Measurements from ENCODE around the gene ACTG1. TPM values are rescaled to one million over a fixed set of nuclear protein-coding genes. Genes with fewer than 3 reads are reported as not detected.
A peak's percentile ranks its signal among the peaks of the same experiment; 100 is the strongest.

Gene ACTG1
- total and polyA plus RNA-seq, 2 of the 13 experiments (the other 11 are each of a cell fraction or from before 2014, with no cell fraction given) = 973 to 1,138 TPM

DNA sequence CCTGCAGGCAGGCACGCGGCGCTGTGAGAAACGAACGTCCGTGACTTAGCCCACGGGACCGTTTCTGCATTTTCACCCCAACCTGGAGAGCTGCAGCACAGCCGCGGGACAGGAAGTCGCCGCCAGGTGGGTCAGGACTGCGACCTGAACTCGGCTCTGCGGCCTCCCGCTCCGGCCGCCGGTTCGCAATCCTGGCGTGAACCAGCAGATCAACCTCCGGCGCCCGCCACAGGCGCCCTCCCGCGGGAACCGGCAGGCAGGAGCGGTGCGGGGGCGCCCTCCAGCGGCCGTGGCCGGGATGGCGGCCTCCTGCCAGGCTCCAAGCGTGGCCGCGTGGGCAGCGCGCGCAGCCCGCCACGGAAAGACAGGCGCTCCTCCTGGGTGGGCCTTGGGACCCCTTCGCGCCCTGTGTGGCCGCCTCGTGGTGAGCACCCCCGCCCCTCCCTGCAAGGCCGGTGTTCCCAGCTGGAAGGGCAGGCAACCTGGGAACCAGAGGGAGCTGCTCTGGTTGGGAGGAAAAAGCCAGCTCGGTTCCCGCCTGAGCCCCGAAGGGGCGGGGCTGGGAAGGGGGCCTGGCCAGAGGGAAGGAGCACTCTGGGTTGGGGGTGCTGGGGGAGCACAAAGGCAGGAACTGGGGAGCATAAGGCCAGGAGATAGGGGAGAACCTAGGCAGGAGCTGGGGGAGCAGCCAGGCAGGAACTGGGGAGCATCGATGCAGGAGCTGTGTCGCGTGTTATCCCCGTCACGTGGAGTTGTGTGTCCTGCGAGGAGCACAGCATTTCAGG is 28.2 kb downstream of the ACTG1 start (continued):
- TF ChIP-seq AGO1 (IDR thresholded peaks at IDR 0.05; ENCODE audit: low read depth, low read length, poor library complexity, severe bottlenecking) (no peak), SETDB1 (CRISPR knock-in tag; IDR thresholded peaks at IDR 0.05; ENCODE audit: borderline replicate concordance) (no peak), YEATS4 (CRISPR knock-in tag; IDR thresholded peaks at IDR 0.05; ENCODE audit: borderline replicate concordance) (peak; percentile 62; the same call in 1 of the 2 replicates), MTA1 (CRISPR knock-in tag; IDR thresholded peaks at IDR 0.05; ENCODE audit: borderline replicate concordance) (peak; percentile 71), KLF12 (CRISPR knock-in tag; IDR thresholded peaks at IDR 0.05; ENCODE audit: borderline replicate concordance) (peak; percentile 3; the same call in 1 of the 2 replicates), SMC3 (IDR thresholded peaks at IDR 0.05; ENCODE audit: low read length) (peak; percentile 56; the same call in 1 of the 2 replicates), ZNF747 (CRISPR knock-in tag; IDR thresholded peaks at IDR 0.05; ENCODE audit: borderline replicate concordance) (peak; percentile 26; the same call in 1 of the 2 replicates), ZNF543 (CRISPR knock-in tag; IDR thresholded peaks at IDR 0.05) (peak; percentile 73; the same call in 1 of the 2 replicates), HHEX (CRISPR knock-in tag; IDR thresholded peaks at IDR 0.05) (no peak), NR0B2 (CRISPR knock-in tag; IDR thresholded peaks at IDR 0.05) (peak; percentile 43; the same call in 1 of the 2 replicates), ZNF282 (IDR thresholded peaks at IDR 0.05; ENCODE audit: partially characterized antibody) (no peak), ZNF546 (CRISPR knock-in tag; conservative IDR thresholded peaks at IDR 0.05) (peak; percentile 68; the same call in 1 of the 2 replicates), PRDM4 (CRISPR knock-in tag; IDR thresholded peaks at IDR 0.05; ENCODE audit: borderline replicate concordance) (no peak), SP5 (CRISPR knock-in tag; IDR thresholded peaks at IDR 0.05; ENCODE audit: borderline replicate concordance, low read depth) (0 out of 2 replicates have a peak, but pooled peaks have one; percentile 40), ZNF12 (CRISPR knock-in tag; IDR thresholded peaks at IDR 0.05) (no peak; the same call in 1 of the 2 replicates), SAP130 (CRISPR knock-in tag; IDR thresholded peaks at IDR 0.05; ENCODE audit: low read depth) (peak; percentile 59; the same call in 1 of the 2 replicates), MXD1 (CRISPR knock-in tag; IDR thresholded peaks at IDR 0.05) (peak; percentile 76), FUBP1 (CRISPR knock-in tag; IDR thresholded peaks at IDR 0.05; ENCODE audit: borderline replicate concordance) (peak; percentile 97), SIX1 (CRISPR knock-in tag; IDR thresholded peaks at IDR 0.05; ENCODE audit: borderline replicate concordance) (no peak), RNF2 (conservative IDR thresholded peaks at IDR 0.05; ENCODE audit: low read depth) (peak; percentile 83), IRX3 (CRISPR knock-in tag; IDR thresholded peaks at IDR 0.05; ENCODE audit: borderline replicate concordance, low read depth) (peak; percentile 89; the same call in 1 of the 2 replicates), PAX8 (CRISPR knock-in tag; IDR thresholded peaks at IDR 0.05; ENCODE audit: borderline replicate concordance) (peak; percentile 95; the same call in 1 of the 2 replicates)
- TF ChIP-seq, protein P1, sequence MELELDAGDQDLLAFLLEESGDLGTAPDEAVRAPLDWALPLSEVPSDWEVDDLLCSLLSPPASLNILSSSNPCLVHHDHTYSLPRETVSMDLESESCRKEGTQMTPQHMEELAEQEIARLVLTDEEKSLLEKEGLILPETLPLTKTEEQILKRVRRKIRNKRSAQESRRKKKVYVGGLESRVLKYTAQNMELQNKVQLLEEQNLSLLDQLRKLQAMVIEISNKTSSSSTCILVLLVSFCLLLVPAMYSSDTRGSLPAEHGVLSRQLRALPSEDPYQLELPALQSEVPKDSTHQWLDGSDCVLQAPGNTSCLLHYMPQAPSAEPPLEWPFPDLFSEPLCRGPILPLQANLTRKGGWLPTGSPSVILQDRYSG (CRISPR knock-in tag; IDR thresholded peaks at IDR 0.05) = no peak
